ENCODE measurements around the gene AFF3.

DNA sequence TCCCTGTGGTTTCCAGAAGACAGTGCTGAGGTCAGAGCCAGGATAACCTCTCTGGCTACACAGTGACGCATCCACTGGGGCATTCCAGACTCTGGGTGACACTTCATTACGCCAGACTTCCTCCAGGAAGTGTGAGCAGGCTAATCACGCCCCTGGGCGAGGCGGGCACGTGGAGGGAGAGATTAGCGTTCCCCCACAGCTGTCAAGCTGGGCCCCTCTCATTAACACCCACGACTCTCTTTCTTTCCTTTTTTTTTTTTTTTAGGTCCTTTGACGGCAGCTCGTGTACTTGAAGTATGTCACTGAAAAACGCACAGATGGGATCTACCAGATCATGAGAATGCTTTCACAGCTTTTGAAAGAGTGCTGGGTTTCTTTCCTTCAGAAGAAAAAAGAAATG is 274.6 kb downstream of the AFF3 start:
- TF ChIP-seq, protein P1, sequence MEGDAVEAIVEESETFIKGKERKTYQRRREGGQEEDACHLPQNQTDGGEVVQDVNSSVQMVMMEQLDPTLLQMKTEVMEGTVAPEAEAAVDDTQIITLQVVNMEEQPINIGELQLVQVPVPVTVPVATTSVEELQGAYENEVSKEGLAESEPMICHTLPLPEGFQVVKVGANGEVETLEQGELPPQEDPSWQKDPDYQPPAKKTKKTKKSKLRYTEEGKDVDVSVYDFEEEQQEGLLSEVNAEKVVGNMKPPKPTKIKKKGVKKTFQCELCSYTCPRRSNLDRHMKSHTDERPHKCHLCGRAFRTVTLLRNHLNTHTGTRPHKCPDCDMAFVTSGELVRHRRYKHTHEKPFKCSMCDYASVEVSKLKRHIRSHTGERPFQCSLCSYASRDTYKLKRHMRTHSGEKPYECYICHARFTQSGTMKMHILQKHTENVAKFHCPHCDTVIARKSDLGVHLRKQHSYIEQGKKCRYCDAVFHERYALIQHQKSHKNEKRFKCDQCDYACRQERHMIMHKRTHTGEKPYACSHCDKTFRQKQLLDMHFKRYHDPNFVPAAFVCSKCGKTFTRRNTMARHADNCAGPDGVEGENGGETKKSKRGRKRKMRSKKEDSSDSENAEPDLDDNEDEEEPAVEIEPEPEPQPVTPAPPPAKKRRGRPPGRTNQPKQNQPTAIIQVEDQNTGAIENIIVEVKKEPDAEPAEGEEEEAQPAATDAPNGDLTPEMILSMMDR (conservative IDR thresholded peaks at IDR 0.05 in 1 of 2, IDR thresholded peaks at IDR 0.05 in 1 of 2; ENCODE audit: extremely low read depth in 1 of 2, insufficient read depth in 1 of 2, low read depth in 1 of 2, low read length in 2 of 2): no peak
- no peak for TF ChIP-seq EZH2 (IDR thresholded peaks at IDR 0.05; ENCODE audit: borderline replicate concordance, low read length)

Data from mammary epithelial cell (primary cell).